HepG2 (cell line): Measurements from ENCODE around the gene TNK1. TPM values are rescaled to one million over a fixed set of nuclear protein-coding genes. Genes with fewer than 3 reads are reported as not detected.

Source experiments
- ERF ChIP-seq: IDR thresholded peaks from 2 replicates; pipeline ENCODE4 v1.6.1; 2018; ENCODE audit warnings: missing biosample characterization, missing genetic modification reagents
- FOXK1 ChIP-seq: sonication (generic); formaldehyde crosslinking; IDR thresholded peaks from 2 replicates; pipeline ENCODE4 v1.4.0; 2020; ENCODE audit warnings: low read depth, missing genetic modification reagents, borderline replicate concordance
- FOXP1 ChIP-seq, 2 experiments: fragments of 450-650 bp in 1 of 2; IDR thresholded peaks; 2 replicates each; pipeline ENCODE4 v1.6.1; 2017 to 2018; ENCODE audit warnings: antibody characterized with exemption in 1 of 2
- GTF2F1 ChIP-seq: fragments of 150-350 bp; IDR thresholded peaks from 2 replicates; pipeline ENCODE4 v1.6.1; 2014; ENCODE audit warnings: low read length
- HMGA1 ChIP-seq: sonication (generic); formaldehyde crosslinking; conservative IDR thresholded peaks from 2 replicates; pipeline ENCODE4 v1.4.0; 2020; ENCODE audit warnings: missing genetic modification reagents
- KAT8 ChIP-seq: IDR thresholded peaks from 2 replicates; pipeline ENCODE4 v1.6.1; 2016; ENCODE audit warnings: missing genetic modification reagents, missing compliant biosample characterization
- MAZ ChIP-seq, 2 experiments: sonication (generic) in 1 of 2; formaldehyde crosslinking in 1 of 2; IDR thresholded peaks; 2 replicates each; pipeline versions ENCODE4 v1.5.0 to v1.6.1; 2012 to 2020; ENCODE audit warnings: low read depth in 2 of 2, mild to moderate bottlenecking in 2 of 2, borderline replicate concordance in 1 of 2, improper control_type of control experiment in 1 of 2, low read length in 1 of 2, missing genetic modification reagents in 1 of 2, moderate library complexity in 1 of 2
- MNT ChIP-seq: fragments of 450-650 bp; IDR thresholded peaks from 2 replicates; pipeline ENCODE4 v1.6.1; 2016
- NR3C1 ChIP-seq: sonication (generic); formaldehyde crosslinking; IDR thresholded peaks from 2 replicates; pipeline ENCODE4 v1.4.0; 2020; ENCODE audit warnings: missing genetic modification reagents
- SATB2 ChIP-seq: sonication (generic); formaldehyde crosslinking; IDR thresholded peaks from 2 replicates; pipeline ENCODE4 v1.5.0; 2020; ENCODE audit warnings: missing genetic modification reagents
- ZFP1 ChIP-seq: IDR thresholded peaks from 2 replicates; pipeline ENCODE4 v1.6.1; 2016
- ZNF264 ChIP-seq: sonication (generic); formaldehyde crosslinking; IDR thresholded peaks from 2 replicates; pipeline ENCODE4 v1.4.0; 2020; ENCODE audit warnings: missing genetic modification reagents
- ZNF318 ChIP-seq: sonication (generic); formaldehyde crosslinking; IDR thresholded peaks from 2 replicates; pipeline ENCODE4 v1.4.0; 2020; ENCODE audit warnings: mild to moderate bottlenecking, missing genetic modification reagents
- polyA plus RNA-seq, 8 experiments: library from polyadenylated mRNA; depleted of rRNA in 3 of 8; stranded (reverse) in 7 of 8; unstranded in 1 of 8; fragments of >200 nt; fragmentation: Illumina TruSeq in 4 of 8; extraction: Trizol in 4 of 8; gene quantifications; 2 replicates each; pipeline versions ENCODE4 v1.2.1 to v1.2.3, GENCODE V29; 2011 to 2016; ENCODE audit warnings: low read depth in 4 of 8, missing spikeins in 1 of 8, mixed read lengths in 1 of 8; ENCODE audit not compliant: insufficient read depth in 1 of 8
- total RNA-seq, 5 experiments: library from RNA; depleted of rRNA; stranded (reverse); fragments of >200 nt; fragmentation: Illumina TruSeq; extraction: Trizol; gene quantifications; 2 replicates each; pipeline ENCODE4 v1.2.3, GENCODE V29; 2016; ENCODE audit warnings: low read depth in 1 of 5
- TF ChIP-seq, protein P1 (sequence below): IDR thresholded peaks from 2 replicates; pipeline ENCODE4 v1.4.0; 2020; ENCODE audit warnings: mild to moderate bottlenecking, missing genetic modification reagents

The TNK1 gene
- total and polyA plus RNA-seq, 2 of the 13 experiments (the other 11 are each of a cell fraction or from before 2014, with no cell fraction given) = 2.0 to 3.5 TPM

DNA sequence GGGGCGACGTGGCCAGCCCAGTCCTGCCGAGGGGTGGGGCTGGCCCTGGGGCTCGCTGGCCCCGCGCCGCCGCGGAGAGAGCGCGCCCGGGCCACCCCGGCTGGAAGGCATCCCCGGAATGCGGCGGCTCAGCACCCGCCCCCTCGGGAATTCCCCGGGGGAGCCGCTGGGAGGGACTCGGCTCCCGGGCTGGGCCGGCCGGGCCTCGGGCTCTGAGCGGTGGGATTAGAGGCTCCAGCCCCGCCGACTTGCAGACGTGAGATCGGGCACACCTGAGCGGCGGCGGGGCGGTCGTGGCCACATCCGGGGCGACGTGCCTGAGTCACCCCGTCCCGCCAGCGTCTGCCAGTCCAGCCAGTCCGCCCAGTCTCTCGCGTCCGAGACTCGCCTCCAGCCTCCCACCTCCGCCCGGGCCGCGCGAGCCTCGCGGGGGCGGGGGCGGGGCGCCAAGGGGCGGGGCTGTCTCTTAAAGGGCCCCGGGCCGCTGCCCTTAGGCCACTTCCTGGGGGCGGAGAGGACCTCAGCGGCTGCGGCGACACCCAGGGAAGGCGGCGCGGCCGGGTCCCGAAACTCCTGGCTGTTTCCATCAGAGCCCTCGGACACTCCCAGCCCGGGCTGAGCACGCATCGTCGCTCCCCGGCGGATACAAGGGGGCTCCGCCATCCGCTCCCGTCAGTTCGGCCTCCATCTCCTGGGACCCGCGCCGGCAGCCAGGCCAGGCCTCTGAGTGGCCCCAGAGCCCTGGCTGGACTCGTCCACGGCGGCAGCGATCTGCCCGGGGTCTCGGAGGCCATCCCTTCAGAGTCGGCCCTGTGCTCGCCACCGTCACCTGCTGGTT, 29.0 kb upstream of the TNK1 start, which contains the start of gene KCTD11 (continued):
- TF ChIP-seq ZNF318 (CRISPR knock-in tag) (no peak), NR3C1 (no peak), SATB2 (CRISPR knock-in tag) (no peak), ZNF264 (CRISPR knock-in tag) (peak; percentile 67; the same call in 1 of the 2 replicates), GTF2F1 (no peak), FOXK1 (CRISPR knock-in tag) (peak; percentile 16; the same call in 1 of the 2 replicates), ERF (CRISPR knock-in tag) (no peak; the same call in 1 of the 2 replicates), MNT (no peak), KAT8 (CRISPR knock-in tag) (peak; percentile 33; the same call in 1 of the 2 replicates), HMGA1 (CRISPR knock-in tag) (no peak), ZFP1 (no peak; the same call in 1 of the 2 replicates), FOXP1 (IDR thresholded peaks at IDR 0.05) (no peak), FOXP1 (CRISPR knock-in tag; IDR thresholded peaks at IDR 0.05) (peak; percentile 3; the same call in 1 of the 2 replicates), MAZ (IDR thresholded peaks at IDR 0.05; ENCODE audit: borderline replicate concordance, low read depth, low read length) (peak; percentile 78), MAZ (CRISPR knock-in tag; IDR thresholded peaks at IDR 0.05; ENCODE audit: low read depth) (no peak)
- TF ChIP-seq, protein P1, sequence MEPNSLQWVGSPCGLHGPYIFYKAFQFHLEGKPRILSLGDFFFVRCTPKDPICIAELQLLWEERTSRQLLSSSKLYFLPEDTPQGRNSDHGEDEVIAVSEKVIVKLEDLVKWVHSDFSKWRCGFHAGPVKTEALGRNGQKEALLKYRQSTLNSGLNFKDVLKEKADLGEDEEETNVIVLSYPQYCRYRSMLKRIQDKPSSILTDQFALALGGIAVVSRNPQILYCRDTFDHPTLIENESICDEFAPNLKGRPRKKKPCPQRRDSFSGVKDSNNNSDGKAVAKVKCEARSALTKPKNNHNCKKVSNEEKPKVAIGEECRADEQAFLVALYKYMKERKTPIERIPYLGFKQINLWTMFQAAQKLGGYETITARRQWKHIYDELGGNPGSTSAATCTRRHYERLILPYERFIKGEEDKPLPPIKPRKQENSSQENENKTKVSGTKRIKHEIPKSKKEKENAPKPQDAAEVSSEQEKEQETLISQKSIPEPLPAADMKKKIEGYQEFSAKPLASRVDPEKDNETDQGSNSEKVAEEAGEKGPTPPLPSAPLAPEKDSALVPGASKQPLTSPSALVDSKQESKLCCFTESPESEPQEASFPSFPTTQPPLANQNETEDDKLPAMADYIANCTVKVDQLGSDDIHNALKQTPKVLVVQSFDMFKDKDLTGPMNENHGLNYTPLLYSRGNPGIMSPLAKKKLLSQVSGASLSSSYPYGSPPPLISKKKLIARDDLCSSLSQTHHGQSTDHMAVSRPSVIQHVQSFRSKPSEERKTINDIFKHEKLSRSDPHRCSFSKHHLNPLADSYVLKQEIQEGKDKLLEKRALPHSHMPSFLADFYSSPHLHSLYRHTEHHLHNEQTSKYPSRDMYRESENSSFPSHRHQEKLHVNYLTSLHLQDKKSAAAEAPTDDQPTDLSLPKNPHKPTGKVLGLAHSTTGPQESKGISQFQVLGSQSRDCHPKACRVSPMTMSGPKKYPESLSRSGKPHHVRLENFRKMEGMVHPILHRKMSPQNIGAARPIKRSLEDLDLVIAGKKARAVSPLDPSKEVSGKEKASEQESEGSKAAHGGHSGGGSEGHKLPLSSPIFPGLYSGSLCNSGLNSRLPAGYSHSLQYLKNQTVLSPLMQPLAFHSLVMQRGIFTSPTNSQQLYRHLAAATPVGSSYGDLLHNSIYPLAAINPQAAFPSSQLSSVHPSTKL (CRISPR knock-in tag) = no peak
